ENCODE measurements around the gene SENP3.

Gene SENP3

DNA sequence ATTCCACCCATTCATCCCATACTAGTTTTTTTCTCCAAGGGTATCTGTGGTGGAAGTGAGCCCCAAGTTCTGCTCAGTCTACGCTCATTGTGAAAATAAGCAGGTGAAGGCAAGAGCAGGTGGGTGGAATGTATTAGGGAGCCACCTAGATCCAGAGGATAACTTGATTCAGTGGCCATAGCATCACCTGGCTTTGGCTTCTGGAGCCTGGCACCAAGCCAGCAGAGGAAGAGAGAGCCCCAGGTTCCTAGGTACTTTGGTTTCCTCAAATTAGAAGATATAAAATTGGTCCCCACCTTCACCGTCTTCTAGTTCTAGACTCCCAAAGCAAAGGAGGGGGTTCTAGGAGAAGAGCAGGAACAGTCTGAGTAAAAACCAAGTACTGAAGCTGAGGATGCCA is 48.9 kb downstream of the SENP3 start:
- no peak for DNase-seq (ENCODE audit: extremely low read depth, insufficient read length)
- TF ChIP-seq, protein P1, sequence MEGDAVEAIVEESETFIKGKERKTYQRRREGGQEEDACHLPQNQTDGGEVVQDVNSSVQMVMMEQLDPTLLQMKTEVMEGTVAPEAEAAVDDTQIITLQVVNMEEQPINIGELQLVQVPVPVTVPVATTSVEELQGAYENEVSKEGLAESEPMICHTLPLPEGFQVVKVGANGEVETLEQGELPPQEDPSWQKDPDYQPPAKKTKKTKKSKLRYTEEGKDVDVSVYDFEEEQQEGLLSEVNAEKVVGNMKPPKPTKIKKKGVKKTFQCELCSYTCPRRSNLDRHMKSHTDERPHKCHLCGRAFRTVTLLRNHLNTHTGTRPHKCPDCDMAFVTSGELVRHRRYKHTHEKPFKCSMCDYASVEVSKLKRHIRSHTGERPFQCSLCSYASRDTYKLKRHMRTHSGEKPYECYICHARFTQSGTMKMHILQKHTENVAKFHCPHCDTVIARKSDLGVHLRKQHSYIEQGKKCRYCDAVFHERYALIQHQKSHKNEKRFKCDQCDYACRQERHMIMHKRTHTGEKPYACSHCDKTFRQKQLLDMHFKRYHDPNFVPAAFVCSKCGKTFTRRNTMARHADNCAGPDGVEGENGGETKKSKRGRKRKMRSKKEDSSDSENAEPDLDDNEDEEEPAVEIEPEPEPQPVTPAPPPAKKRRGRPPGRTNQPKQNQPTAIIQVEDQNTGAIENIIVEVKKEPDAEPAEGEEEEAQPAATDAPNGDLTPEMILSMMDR (IDR thresholded peaks at IDR 0.05; ENCODE audit: insufficient read depth, low read length, poor library complexity, severe bottlenecking), result no peak
- Histone ChIP-seq H3K36me3 (ENCODE audit: control insufficient read depth, insufficient read depth, low read length) (peaks cover 7% of the 10 kb centered on the region), H3K27me3 (replicated peaks; ENCODE audit: control insufficient read depth, insufficient read depth, low read length) (no peaks in the 10 kb centered on the region), H3K4me3 (replicated peaks; ENCODE audit: low read depth, low read length) (no peak overlapping the region)

DNA sequence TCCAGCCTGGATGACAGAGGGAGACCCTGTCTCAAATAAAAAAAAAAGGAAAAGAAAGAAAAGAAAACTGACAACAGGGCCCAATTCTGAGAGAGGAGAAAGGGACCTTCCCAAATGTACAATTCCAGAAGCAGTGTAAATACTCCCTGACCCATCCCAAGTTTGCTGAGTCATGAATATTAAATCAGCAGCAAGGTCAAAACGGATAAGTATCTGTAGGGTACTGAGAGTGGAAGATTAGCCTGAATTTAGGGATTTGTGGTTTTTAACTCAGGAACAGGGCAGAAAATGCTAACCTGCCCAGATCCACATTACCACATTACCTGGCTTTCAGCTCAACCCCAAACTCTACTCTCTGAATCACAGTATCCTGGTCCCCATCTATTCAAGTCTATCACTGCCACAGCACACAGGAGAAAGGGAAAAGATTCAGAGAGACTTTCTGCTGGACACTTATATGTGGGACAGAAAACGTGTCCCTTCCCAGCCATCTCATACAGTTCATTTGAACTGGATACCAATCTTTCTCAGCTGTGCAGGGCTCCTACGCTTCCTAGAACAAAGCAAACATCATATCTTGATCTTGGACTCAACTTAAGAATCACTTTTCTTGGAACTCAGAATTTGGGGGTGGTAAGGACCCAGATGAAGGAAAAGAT is 50.0 kb downstream of the SENP3 start:
- Histone ChIP-seq H3K4me3 (replicated peaks; ENCODE audit: low read depth, low read length) (no peak overlapping the region), H3K36me3 (ENCODE audit: control insufficient read depth, insufficient read depth, low read length) (peaks cover 5% of the 10 kb centered on the region), H3K27me3 (replicated peaks; ENCODE audit: control insufficient read depth, insufficient read depth, low read length) (no peaks in the 10 kb centered on the region)
- TF ChIP-seq, protein P1 (IDR thresholded peaks at IDR 0.05; ENCODE audit: insufficient read depth, low read length, poor library complexity, severe bottlenecking), result no peak
- DNase-seq (ENCODE audit: extremely low read depth, insufficient read length), result no peak

DNA sequence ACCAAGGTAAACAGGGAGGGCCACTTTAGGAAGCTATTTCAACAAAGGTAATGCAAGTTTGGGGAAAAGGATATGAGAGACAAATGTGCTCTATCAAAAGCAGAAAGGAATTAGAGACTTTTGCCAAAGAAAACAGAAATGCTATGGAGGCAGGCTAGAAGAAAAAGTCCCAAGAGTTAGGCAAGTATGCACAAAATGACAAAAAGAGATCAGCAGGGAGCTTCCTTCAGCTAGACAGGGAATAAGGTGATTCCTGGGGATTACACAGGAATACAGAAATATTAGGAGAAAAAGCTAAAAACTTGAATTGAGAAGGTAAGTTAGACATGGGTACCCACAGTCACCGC is 50.5 kb downstream of the SENP3 start:
- TF ChIP-seq, protein P1 (IDR thresholded peaks at IDR 0.05; ENCODE audit: insufficient read depth, low read length, poor library complexity, severe bottlenecking), result no peak

DNA sequence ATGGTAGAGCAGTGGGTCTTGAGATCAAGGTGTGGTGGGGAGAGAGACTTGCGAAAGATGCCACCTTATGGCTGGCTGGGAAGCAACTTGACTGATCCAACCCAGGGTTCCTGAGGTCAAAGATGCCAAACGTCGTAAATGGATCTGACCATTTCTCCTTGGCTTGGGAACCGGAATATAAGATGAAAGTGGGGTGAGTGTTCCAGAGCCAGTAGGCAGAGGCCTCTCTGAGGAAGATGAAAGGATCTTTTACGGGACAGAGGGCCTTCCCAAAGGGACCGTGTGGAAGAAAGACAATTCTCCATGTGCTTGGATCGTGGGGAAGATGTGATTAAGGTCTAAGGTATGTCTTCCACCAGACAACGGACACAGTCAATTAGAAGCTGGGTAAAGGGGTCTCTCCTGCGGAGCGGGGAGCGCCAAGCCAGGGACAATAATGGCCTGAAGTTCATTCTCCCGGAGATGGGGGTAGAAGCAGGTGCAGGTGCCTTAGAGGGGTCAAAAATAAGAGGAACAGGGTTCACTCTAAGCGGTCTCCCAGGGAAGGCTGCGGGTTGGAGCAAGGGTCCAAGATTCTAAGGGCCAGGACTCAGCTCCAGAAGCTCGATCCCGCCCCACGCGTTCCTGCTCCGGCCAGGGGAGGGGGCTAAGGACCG is 52.2 kb downstream of the SENP3 start:
- Histone ChIP-seq H3K36me3 (ENCODE audit: control insufficient read depth, insufficient read depth, low read length) (peaks cover 5% of the 10 kb centered on the region), H3K27me3 (replicated peaks; ENCODE audit: control insufficient read depth, insufficient read depth, low read length) (no peaks in the 10 kb centered on the region), H3K4me3 (replicated peaks; ENCODE audit: low read depth, low read length) (peak overlapping the region; percentile 96)
- TF ChIP-seq, protein P1 (IDR thresholded peaks at IDR 0.05; ENCODE audit: insufficient read depth, low read length, poor library complexity, severe bottlenecking), result peak; percentile 12
- DNase-seq (ENCODE audit: extremely low read depth, insufficient read length), result no peak

More for the DNA sequence above, 50.5 kb downstream of the SENP3 start:
- H3K36me3 ChIP-seq (ENCODE audit: control insufficient read depth, insufficient read depth, low read length), result peaks cover 5% of the 10 kb centered on the region
- no peak for DNase-seq (ENCODE audit: extremely low read depth, insufficient read length)
- no peak overlapping the region for H3K4me3 ChIP-seq (replicated peaks; ENCODE audit: low read depth, low read length)
- no peaks in the 10 kb centered on the region for H3K27me3 ChIP-seq (replicated peaks; ENCODE audit: control insufficient read depth, insufficient read depth, low read length)

DNA sequence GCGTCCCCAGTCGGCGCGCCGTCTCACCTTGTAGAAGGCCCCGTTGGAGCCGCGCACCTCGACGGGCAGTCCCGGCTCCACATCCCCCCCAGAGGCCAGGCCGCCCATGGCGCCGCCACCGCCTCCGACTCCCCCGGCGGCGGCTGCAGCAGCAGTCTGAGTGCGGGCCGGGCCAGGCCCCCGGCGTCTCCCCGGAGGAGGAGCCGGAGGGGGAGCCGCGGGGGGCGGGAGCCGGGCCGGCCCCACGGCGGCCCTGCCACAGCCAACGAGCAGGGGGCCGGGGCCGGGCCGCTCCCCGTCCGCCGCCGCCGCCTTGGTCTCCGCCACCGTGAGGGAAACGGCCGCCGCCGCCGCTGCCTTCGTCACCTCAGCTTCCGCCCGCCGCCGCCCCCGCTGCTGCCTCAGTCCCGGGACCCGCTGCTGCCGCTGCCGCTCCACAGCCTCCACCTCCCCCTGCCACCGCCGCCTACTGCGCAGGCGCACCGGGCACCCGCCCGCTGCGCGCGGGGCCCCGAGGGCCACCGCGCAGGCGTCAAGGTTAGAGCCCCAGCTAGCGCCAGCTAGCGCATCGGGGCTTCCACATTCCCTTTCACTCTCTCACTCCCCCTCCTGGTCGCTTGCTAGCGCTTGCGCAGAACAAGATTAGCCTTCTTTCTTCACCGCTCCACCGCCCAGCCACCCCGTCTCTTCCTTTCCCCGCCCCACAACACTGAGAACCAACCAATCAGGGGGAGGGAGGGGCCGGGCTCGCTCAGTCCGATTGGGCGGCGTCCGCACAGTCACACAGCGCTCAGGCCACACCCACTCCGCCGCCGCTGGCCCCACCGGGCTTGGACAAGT is 52.9 kb downstream of the SENP3 start, which contains the start of gene FXR2:
Gene FXR2 (minus strand): TSS at position 473 of the 840 bp plus-strand sequence. CDS start 365 bp downstream, at position 108.
- Histone ChIP-seq H3K36me3 (ENCODE audit: control insufficient read depth, insufficient read depth, low read length) (peaks cover 5% of the 10 kb centered on the region), H3K4me3 (replicated peaks; ENCODE audit: low read depth, low read length) (peak within 1 kb of the TSS; percentile 96), H3K27me3 (replicated peaks; ENCODE audit: control insufficient read depth, insufficient read depth, low read length) (no peaks in the 10 kb centered on the region)
- DNase-seq (ENCODE audit: extremely low read depth, insufficient read length), result peak; percentile 100
- TF ChIP-seq, protein P1 (IDR thresholded peaks at IDR 0.05; ENCODE audit: insufficient read depth, low read length, poor library complexity, severe bottlenecking), result peak; percentile 65
